Measurements from ENCODE around the gene NDUFB8.
"Not testable (repeated sequence)": the region's sequence is repeated elsewhere in the genome, so short reads cannot be mapped to it uniquely, and the experiment has no call there.

NDUFB8 gene

DNA sequence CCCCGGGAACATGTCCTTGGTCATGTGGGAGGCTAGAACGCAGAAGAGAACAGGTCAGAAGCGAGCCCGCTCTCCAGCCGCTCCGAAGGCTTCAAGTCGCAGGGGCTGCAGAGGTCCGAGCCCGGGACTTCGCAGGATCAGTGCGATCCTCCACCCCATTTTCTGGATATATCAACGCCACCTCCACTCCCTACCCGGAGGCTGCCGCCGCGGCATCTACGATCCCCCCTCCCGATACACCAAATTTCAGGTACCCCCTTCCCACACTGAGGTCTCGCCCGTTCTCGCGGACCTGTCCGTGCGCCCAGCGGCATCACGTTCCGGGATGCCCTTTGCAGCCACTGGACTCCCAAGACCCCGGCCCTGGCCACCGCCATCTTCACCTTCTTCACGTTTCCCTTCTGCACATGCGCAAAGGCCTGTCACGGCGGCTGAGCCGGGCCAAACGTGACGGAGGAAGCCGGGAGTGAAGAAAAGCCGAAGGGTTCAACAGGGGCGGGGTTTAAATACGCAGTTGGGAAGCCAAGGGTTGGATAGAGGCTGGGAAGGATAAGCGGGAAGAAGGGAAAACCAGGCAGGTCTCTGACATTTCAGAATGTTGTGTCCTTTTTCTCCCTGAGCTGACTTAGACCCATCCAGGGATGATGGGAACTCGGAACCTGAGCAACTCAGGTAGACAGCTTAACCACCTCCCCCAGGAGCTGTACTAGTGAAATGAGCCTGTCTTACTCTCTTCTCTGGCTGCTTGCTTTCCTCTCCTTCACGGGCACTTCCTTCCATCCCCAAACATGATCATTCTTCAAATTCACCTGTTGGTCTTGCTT, at the start of gene NDUFB8:
NDUFB8 (minus strand) TSS at position 397 of the 824 bp plus-strand sequence; CDS start at position 377, 20 bp downstream.
- DNase-seq = peak; percentile 61

- DNase-seq = no peak
Measured at GRCh38 chr10:100576282-100576635, 46.6 kb upstream of the NDUFB8 start.

DNA sequence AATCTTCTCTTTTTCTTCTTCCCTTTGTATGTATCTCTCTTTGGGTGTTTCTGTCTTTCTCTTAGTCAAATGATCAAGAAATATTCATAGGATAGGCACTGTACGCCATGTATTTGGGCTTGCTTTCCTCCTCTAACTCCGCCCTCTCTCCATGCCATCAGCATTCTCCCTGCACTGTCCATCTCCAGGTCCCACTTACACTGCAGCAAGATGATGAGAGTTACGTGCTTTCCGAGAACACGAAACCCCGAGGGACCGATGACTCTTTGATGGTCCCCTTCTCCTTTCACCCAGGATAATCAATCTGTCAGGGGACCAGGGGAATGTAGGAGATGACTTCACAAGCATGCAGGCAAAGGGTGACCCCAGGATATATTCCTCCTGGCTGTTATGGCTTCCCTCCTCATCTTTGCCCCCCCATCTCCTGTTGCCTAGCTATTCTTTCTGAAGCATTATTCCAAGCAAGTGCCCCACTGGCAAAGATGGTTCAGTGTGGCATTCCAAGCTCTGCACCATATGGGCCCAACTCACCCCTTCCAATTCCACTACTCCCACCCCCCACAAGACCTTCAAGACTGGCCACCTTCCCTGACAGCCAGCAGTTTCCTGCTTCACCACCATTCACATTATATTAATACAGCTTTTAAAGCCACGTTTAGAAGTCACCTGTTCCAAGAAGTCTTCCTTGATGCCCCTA, 46.1 kb upstream of the NDUFB8 start:
- no peak for DNase-seq

- DNase-seq = not testable (repeated sequence)
Measured at GRCh38 chr10:100575146-100575545, 45.5 kb upstream of the NDUFB8 start.

DNA sequence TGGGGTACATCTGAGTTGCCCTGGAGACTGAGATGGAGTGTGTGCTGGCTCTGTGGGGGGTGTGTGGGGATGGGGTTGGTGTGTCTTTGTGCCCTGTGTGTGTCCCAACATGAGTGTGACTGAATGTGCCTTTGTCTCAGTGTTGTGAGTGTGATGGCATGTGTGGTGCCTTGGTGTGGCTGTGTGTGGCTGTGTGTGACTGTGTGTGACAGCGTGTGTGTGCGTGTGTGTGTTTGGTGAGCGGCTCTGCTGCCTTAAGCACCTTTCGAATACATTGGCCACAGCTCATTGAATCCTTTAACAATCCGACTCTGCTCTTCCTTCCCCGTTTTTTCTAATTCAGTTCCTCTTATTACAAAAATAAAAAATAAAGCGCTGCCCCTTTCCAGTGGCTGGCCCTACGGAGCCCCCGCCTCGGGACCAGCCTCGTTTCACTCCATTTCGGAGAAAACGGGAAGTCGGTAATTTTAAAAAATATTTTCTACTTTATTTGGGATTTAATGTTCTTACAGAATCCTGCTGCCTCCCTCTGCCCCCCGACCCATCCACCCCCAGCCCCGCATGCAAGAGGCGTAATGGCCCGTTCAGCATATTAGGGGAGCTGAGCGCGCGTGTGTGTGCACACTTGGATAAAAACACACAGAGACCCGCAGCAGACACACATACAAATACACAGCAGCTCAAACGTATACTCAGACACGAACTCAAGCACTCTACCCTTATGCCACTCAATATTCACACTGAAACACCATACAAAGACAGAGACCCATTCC, 41.6 kb upstream of the NDUFB8 start:
- no peak for DNase-seq

DNA sequence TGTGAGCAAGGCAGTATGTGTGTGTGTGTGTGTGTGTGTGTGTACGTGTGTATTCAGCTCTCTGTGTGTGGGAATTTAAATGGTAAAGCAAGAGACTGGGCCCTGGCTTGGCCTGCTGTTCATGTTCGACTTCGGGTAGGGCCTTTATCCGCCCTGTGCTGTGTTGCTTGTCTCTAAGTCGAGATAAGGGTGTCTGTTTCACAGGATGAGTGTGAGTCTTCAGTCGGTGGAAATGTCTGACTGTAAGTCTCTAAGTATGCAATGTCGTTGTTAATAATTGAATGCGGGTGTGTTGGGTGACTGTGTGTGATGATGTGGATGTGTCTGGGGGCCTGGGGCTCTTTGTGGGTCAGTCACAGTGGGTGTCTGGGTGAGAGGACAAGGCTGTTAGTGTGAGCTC, 40.8 kb upstream of the NDUFB8 start:
- DNase-seq = no peak

DNA sequence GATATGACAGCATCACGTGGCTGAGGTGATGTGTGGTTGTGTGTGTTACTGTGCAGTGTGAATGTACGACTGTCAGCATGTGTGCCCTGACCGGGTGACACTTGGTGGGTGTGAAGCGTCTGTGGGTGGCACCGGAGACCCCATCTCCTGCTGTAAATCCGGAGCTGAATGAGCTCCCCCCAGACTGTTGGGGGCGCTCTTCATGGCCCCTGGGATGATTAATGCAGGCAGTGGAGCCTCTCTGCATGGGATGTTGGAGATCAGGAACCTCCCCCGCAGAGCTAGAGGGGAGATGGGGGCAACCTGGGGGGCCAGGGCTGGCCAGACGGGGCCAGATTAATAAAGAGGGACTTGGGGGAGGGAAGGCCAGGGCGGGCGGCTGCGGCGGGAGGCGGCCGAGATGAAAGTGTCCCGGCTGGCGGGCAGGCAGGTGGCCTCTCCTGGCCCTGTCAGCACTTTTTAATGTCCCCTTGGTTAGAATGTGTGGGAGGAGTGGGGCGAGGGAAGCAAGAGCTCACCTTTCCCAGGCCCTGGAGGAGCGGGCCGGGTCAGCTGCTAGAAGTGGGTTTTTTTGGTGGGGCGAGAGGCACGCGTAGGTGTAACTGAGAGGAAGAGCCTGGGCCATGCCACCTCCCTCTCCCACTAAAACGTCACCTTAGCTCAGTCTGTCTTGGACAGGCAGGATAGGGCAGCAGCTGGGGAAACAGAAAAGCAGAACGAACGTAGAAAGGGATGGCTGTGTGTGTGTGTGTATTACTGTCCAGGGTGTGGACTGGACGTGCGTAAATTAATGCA, 40.2 kb upstream of the NDUFB8 start:
- DNase-seq = no peak

- DNase-seq = no peak
Measured at GRCh38 chr10:100568912-100569311, 39.2 kb upstream of the NDUFB8 start.

DNA sequence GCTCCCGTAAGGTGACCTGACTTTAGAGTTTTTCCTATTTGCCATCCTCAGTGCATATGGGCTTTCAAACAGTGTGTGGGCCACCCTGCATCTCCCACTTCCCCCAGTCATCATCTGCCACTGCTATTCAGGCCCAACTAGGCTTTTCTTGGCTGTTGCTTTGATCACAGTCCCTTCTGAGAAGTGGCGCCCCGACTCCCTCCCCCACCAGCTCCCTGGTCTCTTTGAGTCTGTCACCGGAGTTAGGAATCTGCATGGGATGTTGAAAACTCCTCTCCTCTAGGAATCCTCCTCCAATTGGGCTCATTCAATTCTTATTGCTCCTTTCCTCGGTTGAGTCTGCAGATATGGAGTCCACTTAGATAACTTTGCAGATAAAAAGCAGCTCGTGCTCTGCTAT, 38.2 kb upstream of the NDUFB8 start:
- DNase-seq = no peak

DNA sequence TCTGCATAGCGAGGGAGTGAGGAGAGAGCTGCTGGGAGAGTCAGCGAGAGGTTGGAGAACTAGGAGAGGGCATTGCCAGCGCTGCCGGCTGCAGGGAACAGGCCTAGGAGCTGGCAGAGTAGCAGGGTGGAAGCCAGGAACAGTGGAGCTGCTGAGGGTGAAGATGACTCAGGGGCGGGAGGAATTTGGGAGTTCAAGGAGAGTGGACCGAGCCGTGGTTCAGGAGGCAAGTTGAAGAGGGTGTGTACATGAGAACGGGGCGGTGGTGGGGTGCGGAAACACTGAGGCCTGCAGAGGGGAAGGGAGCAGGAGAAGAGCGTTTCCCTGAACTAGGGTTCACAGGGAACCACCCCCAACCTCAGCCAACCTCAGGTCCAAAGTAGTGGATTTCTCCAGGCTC, 37.6 kb upstream of the NDUFB8 start:
- DNase-seq = no peak

GRCh38 chr10:100566561-100566960, 36.9 kb upstream of the NDUFB8 start:
- DNase-seq = no peak

GRCh38 chr10:100565206-100565985, 35.7 kb upstream of the NDUFB8 start:
- no peak for DNase-seq

- no peak for DNase-seq
Measured at GRCh38 chr10:100562008-100562672, 32.5 kb upstream of the NDUFB8 start.

- DNase-seq = no peak
Measured at GRCh38 chr10:100561005-100561404, 31.3 kb upstream of the NDUFB8 start.

DNA sequence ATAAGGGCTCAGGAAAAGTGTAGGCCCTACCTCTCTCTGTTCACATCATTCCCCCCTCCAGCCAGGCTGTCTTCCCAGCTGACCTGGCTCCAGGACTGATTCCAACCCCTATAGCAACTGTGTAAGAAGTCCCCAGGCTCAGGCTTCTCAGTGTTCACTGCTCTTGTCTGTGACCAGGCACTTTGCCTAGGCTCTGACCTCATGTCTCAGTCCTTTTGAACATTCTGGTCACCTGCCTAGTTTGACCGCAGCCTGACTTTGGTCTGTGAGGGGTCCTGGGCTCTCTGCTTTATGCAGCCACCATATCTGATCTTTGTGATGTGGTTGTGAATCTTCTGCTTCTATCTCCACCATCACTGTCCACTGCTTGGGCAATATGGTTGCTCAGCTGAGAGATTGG, 30.6 kb upstream of the NDUFB8 start:
- DNase-seq = no peak

DNA sequence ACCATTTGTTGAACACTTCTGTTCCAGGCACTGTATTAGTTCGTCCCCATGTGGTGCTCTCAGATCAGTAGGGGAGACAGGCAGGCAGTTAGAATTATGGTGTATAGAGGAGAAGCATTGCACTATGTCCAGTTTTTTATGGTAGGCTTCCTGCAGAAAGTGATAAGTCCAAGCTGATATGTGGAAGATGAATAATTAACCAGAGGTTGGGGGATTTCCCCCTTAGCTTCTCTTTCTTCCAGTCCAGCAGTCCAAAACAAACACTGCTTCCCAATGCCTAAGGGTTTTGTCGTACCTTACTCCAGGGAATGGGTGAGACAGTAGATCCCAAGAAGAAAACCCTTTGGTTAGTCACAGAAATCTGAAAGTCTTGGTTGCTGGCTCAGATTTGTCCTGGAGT, 25.2 kb upstream of the NDUFB8 start:
- no peak for DNase-seq

DNA sequence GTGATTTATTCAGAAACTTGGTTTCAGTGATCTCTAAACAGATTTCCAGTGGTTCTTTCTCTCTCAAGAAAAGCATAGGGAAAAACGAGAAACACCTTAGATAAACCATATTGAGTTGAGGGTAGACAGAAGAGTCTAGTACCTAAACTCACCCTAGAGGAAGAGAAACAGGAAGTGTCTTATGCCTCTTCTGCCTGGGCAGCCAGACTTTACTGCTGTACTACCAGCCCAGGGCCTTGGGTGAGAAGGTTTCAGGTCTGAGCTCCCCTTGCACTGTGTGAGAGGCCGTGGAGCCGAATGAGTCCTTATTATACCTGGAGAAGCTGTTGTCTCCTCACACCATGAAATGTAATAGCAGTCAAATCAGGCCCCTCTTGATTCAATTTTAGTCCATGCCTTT, 24.3 kb upstream of the NDUFB8 start:
- no peak for DNase-seq

GRCh38 chr10:100551738-100552137, 22.1 kb upstream of the NDUFB8 start:
- DNase-seq = no peak

DNA sequence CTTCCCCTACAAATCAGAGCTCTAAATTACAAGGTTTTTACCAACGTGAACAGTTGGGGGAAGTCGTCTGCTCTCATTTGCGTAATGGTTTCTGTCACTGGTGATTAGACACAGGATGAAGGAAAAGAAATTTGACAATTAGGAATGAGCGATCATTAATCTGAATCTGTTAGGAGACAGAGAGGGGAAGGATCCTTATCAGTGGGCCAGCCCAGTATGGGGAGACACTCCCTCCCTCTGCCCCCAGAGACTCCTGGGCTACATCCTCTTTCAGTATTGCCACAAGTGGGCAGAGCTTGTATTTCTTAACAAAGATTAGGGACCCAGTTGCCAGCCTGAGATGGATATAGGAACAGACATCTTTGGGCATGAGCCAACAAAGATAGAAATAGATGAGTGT, 21.5 kb upstream of the NDUFB8 start:
- no peak for DNase-seq

- DNase-seq = no peak
Measured at GRCh38 chr10:100544950-100545349, 15.3 kb upstream of the NDUFB8 start.

GRCh38 chr10:100537475-100537874, 7.8 kb upstream of the NDUFB8 start:
- no peak for DNase-seq

Data from COR-L47 (cell line).